Vagina (tissue), 2 donors: Measurements from ENCODE around the gene MAP2K7. TPM values are rescaled to one million over a fixed set of nuclear protein-coding genes. Genes with fewer than 3 reads are reported as not detected.
"Not testable (repeated sequence)": the region's sequence is repeated elsewhere in the genome, so short reads cannot be mapped to it uniquely, and the experiment has no call there.

Experiments used
- DNase-seq, 2 donors: peaks; one replicate each; pipeline ENCODE4 v3.0.0-alpha.2; 2017; ENCODE audit errors: extremely low spot score in 2 of 2
- H3K27ac ChIP-seq: fragments of 200-600 bp; sonication (generic); one replicate; pipeline ENCODE4 v1.5.1; 2019
- H3K27me3 ChIP-seq: fragments of 200-600 bp; sonication (generic); one replicate; pipeline ENCODE4 v1.5.1; 2019
- H3K36me3 ChIP-seq, 2 donors: fragments of 200-600 bp; sonication (generic); one replicate each; pipeline ENCODE4 v1.5.1; 2017 to 2019
- H3K4me1 ChIP-seq: fragments of 200-600 bp; sonication (generic); one replicate; pipeline ENCODE4 v1.5.1; 2019
- H3K4me3 ChIP-seq, 2 donors: fragments of 200-600 bp; sonication (generic); 1 replicate in 1 of 2; 2 replicates in 1 of 2; pipeline ENCODE4 v1.5.1; 2016 to 2019
- H3K9me3 ChIP-seq: fragments of 200-600 bp; sonication (generic); one replicate; pipeline ENCODE4 v1.5.1; 2019
- POLR2A ChIP-seq, 2 donors: fragments of 450-650 bp; IDR thresholded peaks; one replicate each; pipeline ENCODE4 v1.6.1; 2017; ENCODE audit warnings: antibody characterized with exemption in 2 of 2, mild to moderate bottlenecking in 2 of 2, moderate library complexity in 2 of 2
- POLR2AphosphoS5 ChIP-seq, 2 donors: sonication (generic); formaldehyde crosslinking; IDR thresholded peaks; one replicate each; pipeline ENCODE4 v1.9.0; 2017; ENCODE audit warnings: antibody characterized with exemption in 2 of 2, mild to moderate bottlenecking in 2 of 2, low read depth in 1 of 2; ENCODE audit not compliant: insufficient read depth in 1 of 2
- intact Hi-C: fragments of 100-400 bp; cut with DNase I; formaldehyde crosslinking; loops from one replicate; pipeline ENCODE4 v1.15.1; 2023
- total RNA-seq: library from RNA; depleted of rRNA; stranded (reverse); fragments of >200 nt; gene quantifications from one replicate; pipeline ENCODE4 v1.2.3, GENCODE V29; 2016
- TF ChIP-seq, protein P1 (sequence below), 3 experiments: fragments of 450-650 bp in 2 of 3; fragments of 200-600 bp in 1 of 3; sonication (generic) in 1 of 3; IDR thresholded peaks; one replicate each; pipeline ENCODE4 v1.5.1; 2017 to 2019; ENCODE audit warnings: antibody characterized with exemption in 3 of 3, mild to moderate bottlenecking in 2 of 3, moderate library complexity in 2 of 3

MAP2K7 gene
- total RNA-seq, 1 donor from 2014 or later: 26.8 TPM

- H3K4me3 ChIP-seq: peak overlapping the region; percentile 30 to 50
- DNase-seq: no peak
- peaks cover 15% of the 10 kb centered on the region for H3K4me1 ChIP-seq
- intact Hi-C loops: no loop called here
- no peaks in the 10 kb centered on the region for H3K9me3 ChIP-seq
- no peak for TF ChIP-seq POLR2AphosphoS5 (IDR thresholded peaks at IDR 0.05; ENCODE audit: insufficient read depth in 1 of 2, low read depth in 1 of 2)
- TF ChIP-seq, protein P1, sequence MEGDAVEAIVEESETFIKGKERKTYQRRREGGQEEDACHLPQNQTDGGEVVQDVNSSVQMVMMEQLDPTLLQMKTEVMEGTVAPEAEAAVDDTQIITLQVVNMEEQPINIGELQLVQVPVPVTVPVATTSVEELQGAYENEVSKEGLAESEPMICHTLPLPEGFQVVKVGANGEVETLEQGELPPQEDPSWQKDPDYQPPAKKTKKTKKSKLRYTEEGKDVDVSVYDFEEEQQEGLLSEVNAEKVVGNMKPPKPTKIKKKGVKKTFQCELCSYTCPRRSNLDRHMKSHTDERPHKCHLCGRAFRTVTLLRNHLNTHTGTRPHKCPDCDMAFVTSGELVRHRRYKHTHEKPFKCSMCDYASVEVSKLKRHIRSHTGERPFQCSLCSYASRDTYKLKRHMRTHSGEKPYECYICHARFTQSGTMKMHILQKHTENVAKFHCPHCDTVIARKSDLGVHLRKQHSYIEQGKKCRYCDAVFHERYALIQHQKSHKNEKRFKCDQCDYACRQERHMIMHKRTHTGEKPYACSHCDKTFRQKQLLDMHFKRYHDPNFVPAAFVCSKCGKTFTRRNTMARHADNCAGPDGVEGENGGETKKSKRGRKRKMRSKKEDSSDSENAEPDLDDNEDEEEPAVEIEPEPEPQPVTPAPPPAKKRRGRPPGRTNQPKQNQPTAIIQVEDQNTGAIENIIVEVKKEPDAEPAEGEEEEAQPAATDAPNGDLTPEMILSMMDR (IDR thresholded peaks at IDR 0.05): no peak
- TF ChIP-seq POLR2A (IDR thresholded peaks at IDR 0.05): no peak
- H3K36me3 ChIP-seq: no peaks in the 10 kb centered on the region
- peak overlapping the region; percentile 52 for H3K27ac ChIP-seq
- no peaks in the 10 kb centered on the region for H3K27me3 ChIP-seq
Observed at GRCh38 chr19:7887408-7888144, 16.1 kb upstream of the MAP2K7 start.

GRCh38 chr19:7888145-7888825 is 15.4 kb upstream of the MAP2K7 start, which contains the start of gene LRRC8E:
LRRC8E (plus strand) TSS chr19:7888510; CDS start chr19:7895604, 7,094 bp downstream.
- TF ChIP-seq POLR2AphosphoS5 (IDR thresholded peaks at IDR 0.05; ENCODE audit: insufficient read depth in 1 of 2, low read depth in 1 of 2) (peak in 1 of 2 donors; percentile 57), POLR2A (IDR thresholded peaks at IDR 0.05) (peak in 1 of 2 donors; percentile 11)
- TF ChIP-seq, protein P1 (IDR thresholded peaks at IDR 0.05): no peak
- Histone ChIP-seq H3K36me3 (no peaks in the 10 kb centered on the region), H3K27ac (peak within 1 kb of the TSS; percentile 52), H3K27me3 (no peaks in the 10 kb centered on the region), H3K4me1 (peaks cover 15% of the 10 kb centered on the region), H3K4me3 (peak within 1 kb of the TSS; percentile 30 to 50), H3K9me3 (no peaks in the 10 kb centered on the region)
- intact Hi-C loops: no loop called here
- DNase-seq: no peak

GRCh38 chr19:7888826-7889217 is 14.9 kb upstream of the MAP2K7 start:
- DNase-seq: no peak

GRCh38 chr19:7893362-7894101 is 10.1 kb upstream of the MAP2K7 start:
- H3K27me3 ChIP-seq, H3K4me3 ChIP-seq, H3K27ac ChIP-seq, H3K9me3 ChIP-seq, DNase-seq, intact Hi-C loops, H3K36me3 ChIP-seq: not testable (repeated sequence)
- peaks cover 12% of the 10 kb centered on the region for H3K4me1 ChIP-seq

More at GRCh38 chr19:7888826-7889217, 14.9 kb upstream of the MAP2K7 start:
- no peaks in the 10 kb centered on the region for H3K27me3 ChIP-seq
- peak overlapping the region; percentile 30 to 50 for H3K4me3 ChIP-seq
- H3K4me1 ChIP-seq: peaks cover 15% of the 10 kb centered on the region
- H3K27ac ChIP-seq: peak overlapping the region; percentile 52
- H3K36me3 ChIP-seq: no peaks in the 10 kb centered on the region
- intact Hi-C loops: no loop called here
- no peaks in the 10 kb centered on the region for H3K9me3 ChIP-seq
- TF ChIP-seq POLR2A (IDR thresholded peaks at IDR 0.05): no peak
- TF ChIP-seq POLR2AphosphoS5 (IDR thresholded peaks at IDR 0.05; ENCODE audit: insufficient read depth in 1 of 2, low read depth in 1 of 2): peak in 1 of 2 donors; percentile 4

DNA sequence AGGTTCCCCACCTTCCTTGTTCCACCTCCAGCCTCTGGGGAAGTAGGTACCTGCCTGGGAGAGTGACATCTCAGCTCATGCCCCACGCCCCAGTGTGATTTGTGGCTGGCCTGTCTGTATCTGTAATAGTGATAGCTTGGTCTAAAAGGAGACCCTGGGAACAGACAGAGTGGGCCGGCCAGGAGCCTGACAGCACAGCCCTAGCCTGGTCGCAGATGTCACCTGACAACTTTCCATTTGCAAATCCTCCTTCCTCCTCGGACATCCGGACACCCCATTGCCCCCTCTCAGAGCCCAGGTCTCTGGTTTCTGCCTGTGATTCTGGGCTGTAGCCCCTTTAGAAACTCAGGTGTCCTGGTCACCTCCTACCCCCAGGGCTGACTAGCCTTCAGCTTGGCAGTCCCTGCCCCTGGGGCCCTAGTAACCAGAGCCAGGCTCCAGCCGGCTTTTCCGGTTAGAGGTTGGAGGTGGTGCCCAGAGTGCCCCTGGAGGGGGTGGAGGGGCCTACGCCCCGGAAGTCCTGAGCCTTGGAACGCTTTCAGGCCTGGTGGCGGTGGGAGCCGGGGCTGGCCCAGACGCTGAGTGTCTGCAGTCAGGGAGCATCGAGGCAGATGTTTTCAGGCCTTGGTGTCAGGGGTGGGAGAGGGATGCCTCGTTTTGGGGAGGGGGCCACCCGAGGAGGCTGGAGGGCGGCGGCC is 8.9 kb upstream of the MAP2K7 start:
- H3K4me3 ChIP-seq: no peak overlapping the region
- peaks cover 7% of the 10 kb centered on the region for H3K4me1 ChIP-seq
- H3K9me3 ChIP-seq: no peaks in the 10 kb centered on the region
- TF ChIP-seq, protein P1 (IDR thresholded peaks at IDR 0.05): no peak
- no peak for TF ChIP-seq POLR2AphosphoS5 (IDR thresholded peaks at IDR 0.05; ENCODE audit: insufficient read depth in 1 of 2, low read depth in 1 of 2)
- no peak for TF ChIP-seq POLR2A (IDR thresholded peaks at IDR 0.05)
- H3K27ac ChIP-seq: no peak overlapping the region
- DNase-seq: no peak
- H3K27me3 ChIP-seq: no peaks in the 10 kb centered on the region
- H3K36me3 ChIP-seq: no peaks in the 10 kb centered on the region
- intact Hi-C loops: no loop called here
